Ishikawa (cell line): ENCODE measurements around the gene ATP6V1G2.
A peak's percentile ranks its signal among the peaks of the same experiment; 100 is the strongest.

ENCODE experiments used
- CEBPB ChIP-seq: IDR thresholded peaks from 2 replicates; pipeline ENCODE4 v1.6.1; 2012
- CREB1 ChIP-seq: IDR thresholded peaks from 2 replicates; pipeline ENCODE4 v1.6.1; 2012; ENCODE audit warnings: low read depth
- EGR1 ChIP-seq: IDR thresholded peaks from 2 replicates; pipeline ENCODE4 v1.6.1; 2012
- EP300 ChIP-seq: IDR thresholded peaks from 2 replicates; pipeline ENCODE4 v1.6.1; 2012; ENCODE audit warnings: borderline replicate concordance
- FOXM1 ChIP-seq: IDR thresholded peaks from 2 replicates; pipeline ENCODE4 v1.6.1; 2012; ENCODE audit warnings: low read depth, borderline replicate concordance
- NFIC ChIP-seq: IDR thresholded peaks from 2 replicates; pipeline ENCODE4 v1.6.1; 2012
- RAD21 ChIP-seq: IDR thresholded peaks from 2 replicates; pipeline ENCODE4 v1.6.1; 2012; ENCODE audit warnings: low read depth
- TAF1 ChIP-seq: IDR thresholded peaks from 2 replicates; pipeline ENCODE4 v1.6.1; 2012; ENCODE audit warnings: low read depth, mild to moderate bottlenecking
- TCF12 ChIP-seq: IDR thresholded peaks from 2 replicates; pipeline ENCODE4 v1.6.1; 2012; ENCODE audit warnings: low read depth
- TEAD4 ChIP-seq: IDR thresholded peaks from 2 replicates; pipeline ENCODE4 v1.6.1; 2012
- YY1 ChIP-seq: IDR thresholded peaks from 2 replicates; pipeline ENCODE4 v1.6.1; 2012; ENCODE audit warnings: low read depth
- ZBTB7A ChIP-seq: IDR thresholded peaks from 2 replicates; pipeline ENCODE4 v1.6.1; 2012; ENCODE audit warnings: low read depth
- TF ChIP-seq, protein P1 (sequence below): IDR thresholded peaks from 2 replicates; pipeline ENCODE4 v1.6.1; 2012
- TF ChIP-seq, protein P2 (sequence below): IDR thresholded peaks from 2 replicates; pipeline ENCODE4 v1.6.1; 2012; ENCODE audit warnings: low read depth, mild to moderate bottlenecking
- TF ChIP-seq, protein P3 (sequence below): IDR thresholded peaks from 2 replicates; pipeline ENCODE4 v1.6.1; 2012

ATP6V1G2 gene

DNA sequence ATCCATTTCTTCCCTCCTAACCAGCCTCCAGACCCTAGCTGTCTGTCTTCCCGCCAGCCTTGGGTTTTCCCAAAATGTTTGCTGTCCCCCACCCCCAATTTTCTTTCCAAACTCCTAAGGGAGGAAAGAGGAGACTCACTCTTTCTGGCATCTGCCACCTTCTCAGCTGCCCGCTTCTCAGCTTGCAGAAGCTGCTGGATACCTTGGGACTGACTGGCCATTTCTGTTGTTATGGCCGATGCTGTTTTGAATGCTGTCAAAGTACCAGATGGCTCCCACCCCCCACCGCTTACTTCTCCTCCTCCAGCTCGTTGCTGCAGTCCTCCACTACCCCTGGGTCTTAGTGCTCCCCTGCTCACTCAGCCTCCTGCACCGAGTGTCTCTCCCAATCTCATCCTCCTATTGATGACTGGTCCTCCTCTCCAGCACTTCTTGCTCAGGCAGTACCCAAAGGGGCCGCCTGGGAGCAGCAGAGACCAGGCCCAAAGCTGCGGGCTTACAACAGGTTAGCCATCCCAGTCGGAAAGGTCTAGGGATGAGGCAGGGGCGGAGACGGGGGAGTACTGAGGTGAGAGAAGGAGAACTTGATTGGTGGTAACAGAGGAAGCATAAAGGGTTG, at the start of gene ATP6V1G2:
Gene ATP6V1G2 (minus strand): TSS at position 270 of the 619 bp plus-strand sequence. CDS start 49 bp downstream, at position 221.
- TF ChIP-seq TEAD4, result no peak
- no peak for TF ChIP-seq YY1
- TF ChIP-seq RAD21, result peak; percentile 99
- TF ChIP-seq, protein P1, sequence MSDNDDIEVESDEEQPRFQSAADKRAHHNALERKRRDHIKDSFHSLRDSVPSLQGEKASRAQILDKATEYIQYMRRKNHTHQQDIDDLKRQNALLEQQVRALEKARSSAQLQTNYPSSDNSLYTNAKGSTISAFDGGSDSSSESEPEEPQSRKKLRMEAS, result no peak
- TF ChIP-seq ZBTB7A, result no peak
- TF ChIP-seq, protein P2, sequence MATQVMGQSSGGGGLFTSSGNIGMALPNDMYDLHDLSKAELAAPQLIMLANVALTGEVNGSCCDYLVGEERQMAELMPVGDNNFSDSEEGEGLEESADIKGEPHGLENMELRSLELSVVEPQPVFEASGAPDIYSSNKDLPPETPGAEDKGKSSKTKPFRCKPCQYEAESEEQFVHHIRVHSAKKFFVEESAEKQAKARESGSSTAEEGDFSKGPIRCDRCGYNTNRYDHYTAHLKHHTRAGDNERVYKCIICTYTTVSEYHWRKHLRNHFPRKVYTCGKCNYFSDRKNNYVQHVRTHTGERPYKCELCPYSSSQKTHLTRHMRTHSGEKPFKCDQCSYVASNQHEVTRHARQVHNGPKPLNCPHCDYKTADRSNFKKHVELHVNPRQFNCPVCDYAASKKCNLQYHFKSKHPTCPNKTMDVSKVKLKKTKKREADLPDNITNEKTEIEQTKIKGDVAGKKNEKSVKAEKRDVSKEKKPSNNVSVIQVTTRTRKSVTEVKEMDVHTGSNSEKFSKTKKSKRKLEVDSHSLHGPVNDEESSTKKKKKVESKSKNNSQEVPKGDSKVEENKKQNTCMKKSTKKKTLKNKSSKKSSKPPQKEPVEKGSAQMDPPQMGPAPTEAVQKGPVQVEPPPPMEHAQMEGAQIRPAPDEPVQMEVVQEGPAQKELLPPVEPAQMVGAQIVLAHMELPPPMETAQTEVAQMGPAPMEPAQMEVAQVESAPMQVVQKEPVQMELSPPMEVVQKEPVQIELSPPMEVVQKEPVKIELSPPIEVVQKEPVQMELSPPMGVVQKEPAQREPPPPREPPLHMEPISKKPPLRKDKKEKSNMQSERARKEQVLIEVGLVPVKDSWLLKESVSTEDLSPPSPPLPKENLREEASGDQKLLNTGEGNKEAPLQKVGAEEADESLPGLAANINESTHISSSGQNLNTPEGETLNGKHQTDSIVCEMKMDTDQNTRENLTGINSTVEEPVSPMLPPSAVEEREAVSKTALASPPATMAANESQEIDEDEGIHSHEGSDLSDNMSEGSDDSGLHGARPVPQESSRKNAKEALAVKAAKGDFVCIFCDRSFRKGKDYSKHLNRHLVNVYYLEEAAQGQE, result no peak
- TF ChIP-seq NFIC, result no peak

GRCh38 chr6:31592396-31592771, 46.0 kb upstream of the ATP6V1G2 start:
- TF ChIP-seq YY1 (no peak), RAD21 (no peak)

DNA sequence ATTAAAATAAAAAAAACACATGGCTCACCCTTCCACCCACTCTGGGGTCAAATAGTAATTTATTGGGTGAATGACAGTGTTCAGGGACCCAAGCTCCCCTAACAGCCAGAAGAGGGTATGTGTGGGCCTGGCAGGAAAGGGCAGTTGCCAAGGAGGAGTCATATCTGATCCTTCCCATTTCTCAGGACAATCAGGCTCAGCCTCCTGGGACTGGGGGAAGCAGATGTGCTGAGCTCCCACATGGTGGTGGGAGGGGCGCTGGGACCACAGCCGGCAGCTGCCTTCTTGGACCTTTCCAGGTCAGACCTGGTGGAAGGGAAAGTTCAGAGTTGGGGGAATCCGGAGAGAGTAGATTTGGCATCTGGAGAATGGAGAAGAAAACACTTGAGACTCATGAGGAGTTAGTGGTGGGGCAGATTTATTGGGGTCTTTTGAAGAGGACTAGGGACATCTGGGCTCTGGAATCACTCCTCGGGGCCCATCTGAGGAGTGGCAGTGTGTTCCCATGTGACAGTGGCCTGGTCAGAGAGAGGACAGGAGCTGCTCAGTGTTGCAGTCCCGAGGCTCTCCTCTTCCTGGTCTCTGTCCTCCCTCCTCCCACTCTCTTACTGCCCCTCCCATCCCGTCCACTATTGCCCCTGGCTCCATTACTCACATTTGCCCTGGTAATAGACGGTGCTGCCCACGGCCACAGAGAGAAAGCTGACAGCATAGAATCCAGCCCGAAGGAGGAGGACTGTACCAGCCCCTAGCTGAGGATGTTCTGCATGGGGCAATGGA, 42.7 kb upstream of the ATP6V1G2 start:
- TF ChIP-seq NFIC (no peak), TAF1 (no peak)

GRCh38 chr6:31587791-31588777, 41.7 kb upstream of the ATP6V1G2 start:
- TF ChIP-seq, protein P2, result no peak
- TF ChIP-seq TCF12, result no peak
- no peak for TF ChIP-seq TEAD4
- no peak for TF ChIP-seq YY1
- no peak for TF ChIP-seq CREB1
- no peak for TF ChIP-seq EP300
- no peak for TF ChIP-seq FOXM1
- TF ChIP-seq, protein P1, result no peak
- no peak for TF ChIP-seq ZBTB7A
- no peak for TF ChIP-seq NFIC
- TF ChIP-seq EGR1, result no peak
- TF ChIP-seq, protein P3, sequence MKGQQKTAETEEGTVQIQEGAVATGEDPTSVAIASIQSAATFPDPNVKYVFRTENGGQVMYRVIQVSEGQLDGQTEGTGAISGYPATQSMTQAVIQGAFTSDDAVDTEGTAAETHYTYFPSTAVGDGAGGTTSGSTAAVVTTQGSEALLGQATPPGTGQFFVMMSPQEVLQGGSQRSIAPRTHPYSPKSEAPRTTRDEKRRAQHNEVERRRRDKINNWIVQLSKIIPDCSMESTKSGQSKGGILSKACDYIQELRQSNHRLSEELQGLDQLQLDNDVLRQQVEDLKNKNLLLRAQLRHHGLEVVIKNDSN, result no peak
- no peak for TF ChIP-seq RAD21
- no peak for TF ChIP-seq CEBPB
- no peak for TF ChIP-seq TAF1

- TF ChIP-seq, protein P2, result no peak
- no peak for TF ChIP-seq YY1
- no peak for TF ChIP-seq FOXM1
- TF ChIP-seq CEBPB, result no peak
- TF ChIP-seq, protein P1, result no peak
- TF ChIP-seq NFIC, result no peak
- no peak for TF ChIP-seq CREB1
- no peak for TF ChIP-seq ZBTB7A
- no peak for TF ChIP-seq TEAD4
- TF ChIP-seq TAF1, result no peak
- TF ChIP-seq TCF12, result no peak
- TF ChIP-seq, protein P3, result no peak
Observed at GRCh38 chr6:31586599-31587281, 40.3 kb upstream of the ATP6V1G2 start.
